ENCODE measurements around the gene TXNL4A. TPM values are rescaled to one million over a fixed set of nuclear protein-coding genes. Genes with fewer than 3 reads are reported as not detected.
A peak's percentile ranks its signal among the peaks of the same experiment; 100 is the strongest.

The TXNL4A gene
- total and polyA plus RNA-seq, 2 donors (not counting 1 experiment from before 2014, with no cell fraction given), result 38.9 to 67.8 TPM

GRCh38 chr18:79943608-79944125 is 44.7 kb downstream of the TXNL4A start:
- Histone ChIP-seq H4K20me1 (ENCODE audit: control insufficient read depth, insufficient read depth, low read length, poor library complexity, severe bottlenecking) (peaks cover 86% of the 10 kb centered on the region), H3K36me3 (replicated peaks in 1 of 2; ENCODE audit: control extremely low read depth in 1 of 2, control insufficient read depth in 1 of 2, extremely low read depth in 1 of 2, insufficient read depth in 2 of 2, low read length in 1 of 2) (peaks cover 3 to 47% of the 10 kb centered on the region in 2 experiments), H2AFZ (ENCODE audit: insufficient read depth, low read depth, low read length, poor library complexity, severe bottlenecking) (no peak overlapping the region), H3K27ac (ENCODE audit: low read length in 2 of 2) (no peak overlapping the region), H3K9me3 (ENCODE audit: control extremely low read depth in 1 of 3, control insufficient read depth in 2 of 3, insufficient read depth in 1 of 3, low read length in 2 of 3) (no peaks in the 10 kb centered on the region), H3K27me3 (replicated peaks in 1 of 4; ENCODE audit: control extremely low read depth in 1 of 4, control insufficient read depth in 3 of 4, insufficient read depth in 4 of 4, low read length in 3 of 4) (no peaks in the 10 kb centered on the region), H3K79me2 (ENCODE audit: control insufficient read depth, insufficient read depth, low read length) (peaks cover 98% of the 10 kb centered on the region), H3K4me2 (replicated peaks; ENCODE audit: low read depth, low read length, poor library complexity, severe bottlenecking) (no peak overlapping the region), H3K4me1 (ENCODE audit: control insufficient read depth in 2 of 2, insufficient read depth in 2 of 2, low read length in 2 of 2) (peaks cover 10 to 29% of the 10 kb centered on the region in 2 donors), H3K9ac (ENCODE audit: low read length) (no peak overlapping the region), H3K4me3 (ENCODE audit: control extremely low read depth in 1 of 5, extremely low read depth in 1 of 5, insufficient read depth in 1 of 5, low read depth in 2 of 5, low read length in 4 of 5) (no peak overlapping the region)
- Mint-ChIP-seq H3K27me3 (no peaks in the 10 kb centered on the region), H3K4me1 (peaks cover 38% of the 10 kb centered on the region), H3K9me3 (ENCODE audit: insufficient read depth) (no peaks in the 10 kb centered on the region), H3K4me3 (no peak overlapping the region), H3K27ac (no peak overlapping the region)
- ATAC-seq (ENCODE audit: low read depth) (no peak), DNase-seq (no peak)
- intact Hi-C loops (cut with micrococcal nuclease), result no loop called here
- 97% methylated on average over 20 of the region's 20 CpGs for WGBS (ENCODE audit: insufficient coverage)
- no peak for TF ChIP-seq EZH2 (IDR thresholded peaks at IDR 0.05; ENCODE audit: borderline replicate concordance, insufficient read depth, low read depth, low read length, poor library complexity, severe bottlenecking)
- TF ChIP-seq, protein P1, sequence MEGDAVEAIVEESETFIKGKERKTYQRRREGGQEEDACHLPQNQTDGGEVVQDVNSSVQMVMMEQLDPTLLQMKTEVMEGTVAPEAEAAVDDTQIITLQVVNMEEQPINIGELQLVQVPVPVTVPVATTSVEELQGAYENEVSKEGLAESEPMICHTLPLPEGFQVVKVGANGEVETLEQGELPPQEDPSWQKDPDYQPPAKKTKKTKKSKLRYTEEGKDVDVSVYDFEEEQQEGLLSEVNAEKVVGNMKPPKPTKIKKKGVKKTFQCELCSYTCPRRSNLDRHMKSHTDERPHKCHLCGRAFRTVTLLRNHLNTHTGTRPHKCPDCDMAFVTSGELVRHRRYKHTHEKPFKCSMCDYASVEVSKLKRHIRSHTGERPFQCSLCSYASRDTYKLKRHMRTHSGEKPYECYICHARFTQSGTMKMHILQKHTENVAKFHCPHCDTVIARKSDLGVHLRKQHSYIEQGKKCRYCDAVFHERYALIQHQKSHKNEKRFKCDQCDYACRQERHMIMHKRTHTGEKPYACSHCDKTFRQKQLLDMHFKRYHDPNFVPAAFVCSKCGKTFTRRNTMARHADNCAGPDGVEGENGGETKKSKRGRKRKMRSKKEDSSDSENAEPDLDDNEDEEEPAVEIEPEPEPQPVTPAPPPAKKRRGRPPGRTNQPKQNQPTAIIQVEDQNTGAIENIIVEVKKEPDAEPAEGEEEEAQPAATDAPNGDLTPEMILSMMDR (IDR thresholded peaks at IDR 0.05), result no peak
- ChIA-PET POLR2A (no interaction called here), CTCF (no interaction called here)

- no peak overlapping the region for H3K4me2 ChIP-seq (replicated peaks; ENCODE audit: low read depth, low read length, poor library complexity, severe bottlenecking)
- H3K27ac ChIP-seq (ENCODE audit: low read length in 2 of 2), result no peak overlapping the region
- H4K20me1 ChIP-seq (ENCODE audit: control insufficient read depth, insufficient read depth, low read length, poor library complexity, severe bottlenecking), result peaks cover 82% of the 10 kb centered on the region
- Mint-ChIP-seq H3K4me1 (peaks cover 33% of the 10 kb centered on the region), H3K4me3 (no peak overlapping the region), H3K27me3 (no peaks in the 10 kb centered on the region), H3K9me3 (ENCODE audit: insufficient read depth) (no peaks in the 10 kb centered on the region), H3K27ac (peak overlapping the region; percentile 26)
- H3K9ac ChIP-seq (ENCODE audit: low read length), result no peak overlapping the region
- ATAC-seq (ENCODE audit: low read depth) (no peak), DNase-seq (no peak)
- peaks cover 3 to 44% of the 10 kb centered on the region in 2 experiments for H3K36me3 ChIP-seq (replicated peaks in 1 of 2; ENCODE audit: control extremely low read depth in 1 of 2, control insufficient read depth in 1 of 2, extremely low read depth in 1 of 2, insufficient read depth in 2 of 2, low read length in 1 of 2)
- WGBS (ENCODE audit: insufficient coverage), result 95% methylated on average over 29 of the region's 31 CpGs
- intact Hi-C loops (cut with micrococcal nuclease), result no loop called here
- H3K27me3 ChIP-seq (replicated peaks in 1 of 4; ENCODE audit: control extremely low read depth in 1 of 4, control insufficient read depth in 3 of 4, insufficient read depth in 4 of 4, low read length in 3 of 4), result no peaks in the 10 kb centered on the region
- ChIA-PET CTCF (no interaction called here), POLR2A (no interaction called here)
- peaks cover 0 to 3% (median 0%) of the 10 kb centered on the region in 3 donors for H3K9me3 ChIP-seq (ENCODE audit: control extremely low read depth in 1 of 3, control insufficient read depth in 2 of 3, insufficient read depth in 1 of 3, low read length in 2 of 3)
- TF ChIP-seq, protein P1 (IDR thresholded peaks at IDR 0.05), result no peak
- TF ChIP-seq EZH2 (IDR thresholded peaks at IDR 0.05; ENCODE audit: borderline replicate concordance, insufficient read depth, low read depth, low read length, poor library complexity, severe bottlenecking), result no peak
- H2AFZ ChIP-seq (ENCODE audit: insufficient read depth, low read depth, low read length, poor library complexity, severe bottlenecking), result no peak overlapping the region
- peaks cover 10 to 24% of the 10 kb centered on the region in 2 donors for H3K4me1 ChIP-seq (ENCODE audit: control insufficient read depth in 2 of 2, insufficient read depth in 2 of 2, low read length in 2 of 2)
- peaks cover 98% of the 10 kb centered on the region for H3K79me2 ChIP-seq (ENCODE audit: control insufficient read depth, insufficient read depth, low read length)
- H3K4me3 ChIP-seq (ENCODE audit: control extremely low read depth in 1 of 5, extremely low read depth in 1 of 5, insufficient read depth in 1 of 5, low read depth in 2 of 5, low read length in 4 of 5), result no peak overlapping the region
Observed at GRCh38 chr18:79942786-79943607, 45.4 kb downstream of the TXNL4A start.

Data from B cell (primary cell).